ENCODE results near the gene MNT.

MNT gene

GRCh38 chr17:2395258-2396181 lies 5.3 kb downstream of the MNT start:
- no peak for DNase-seq

GRCh38 chr17:2394775-2395201 lies 6.1 kb downstream of the MNT start:
- DNase-seq = no peak

GRCh38 chr17:2393954-2394749 lies 6.7 kb downstream of the MNT start:
- no peak for DNase-seq

GRCh38 chr17:2393174-2393953 lies 7.5 kb downstream of the MNT start:
- DNase-seq = peak; percentile 87 to 91

GRCh38 chr17:2392252-2393173 lies 8.3 kb downstream of the MNT start:
- peak; percentile 93 to 97 for DNase-seq

- no peak for DNase-seq
Measured at GRCh38 chr17:2391597-2392251, 9.1 kb downstream of the MNT start.

- DNase-seq = no peak
Measured at GRCh38 chr17:2390199-2390836, 10.5 kb downstream of the MNT start.

- DNase-seq = no peak
Measured at GRCh38 chr17:2388683-2389055, 12.2 kb downstream of the MNT start.

GRCh38 chr17:2388020-2388682 lies 12.7 kb downstream of the MNT start:
- no peak for DNase-seq

GRCh38 chr17:2387086-2388019 lies 13.5 kb downstream of the MNT start:
- DNase-seq = no peak

GRCh38 chr17:2386400-2387085 lies 14.3 kb downstream of the MNT start:
- no peak for DNase-seq

- no peak for DNase-seq
Measured at GRCh38 chr17:2385240-2386210, 15.3 kb downstream of the MNT start.

- DNase-seq = no peak
Measured at GRCh38 chr17:2384439-2385127, 16.3 kb downstream of the MNT start.

- DNase-seq = no peak
Measured at GRCh38 chr17:2383628-2384167, 17.2 kb downstream of the MNT start.

- DNase-seq = no peak
Measured at GRCh38 chr17:2380950-2381649, 19.8 kb downstream of the MNT start.

Measured in bone marrow (tissue), 2 donors.